Transverse colon (tissue), 4 donors: ENCODE measurements around the gene BCAP29. TPM values are rescaled to one million over a fixed set of nuclear protein-coding genes. Genes with fewer than 3 reads are reported as not detected.

Source experiments
- DNase-seq: peaks from one replicate; pipeline ENCODE4 v3.0.0-alpha.2; 2019
- H3K27ac ChIP-seq, 4 donors: fragments of 200-600 bp; sonication (generic); 2 replicates each; pipeline ENCODE4 v1.5.1; 2016 to 2018; ENCODE audit warnings: inconsistent platforms in 4 of 4
- H3K27me3 ChIP-seq: fragments of 200-600 bp; sonication (generic); 2 replicates; pipeline ENCODE4 v1.5.1; 2017; ENCODE audit warnings: inconsistent platforms
- H3K36me3 ChIP-seq, 4 donors: fragments of 200-600 bp; sonication (generic); 2 replicates each; pipeline ENCODE4 v1.5.1; 2017 to 2019; ENCODE audit warnings: inconsistent platforms in 4 of 4
- H3K4me1 ChIP-seq, 4 donors: fragments of 200-600 bp; sonication (generic); 2 replicates each; pipeline ENCODE4 v1.5.1; 2017 to 2020; ENCODE audit warnings: inconsistent platforms in 4 of 4
- H3K4me3 ChIP-seq, 4 donors: fragments of 200-600 bp; sonication (generic); 1 replicate in 1 of 4; 2 replicates in 3 of 4; pipeline versions ENCODE4 v1.5.1 to v1.6.1; 2017 to 2019; ENCODE audit warnings: inconsistent platforms in 4 of 4
- H3K9me3 ChIP-seq, 2 donors: fragments of 200-600 bp; sonication (generic); 2 replicates each; pipeline ENCODE4 v1.5.1; 2017 to 2019; ENCODE audit warnings: inconsistent platforms in 2 of 2
- CTCF ChIP-seq, 5 experiments: fragments of 200-600 bp in 3 of 5; fragments of 450-650 bp in 2 of 5; sonication (generic) in 3 of 5; IDR thresholded peaks; 1 replicate in 2 of 5; 2 replicates in 3 of 5; pipeline ENCODE4 v1.5.1; 2016 to 2017; ENCODE audit warnings: antibody characterized with exemption in 5 of 5, inconsistent platforms in 3 of 5, mild to moderate bottlenecking in 2 of 5, moderate library complexity in 1 of 5
- EP300 ChIP-seq: sonication (generic); formaldehyde crosslinking; IDR thresholded peaks from one replicate; pipeline ENCODE4 v1.6.1; 2017; ENCODE audit warnings: antibody characterized with exemption, low read depth
- POLR2A ChIP-seq: fragments of 450-650 bp; IDR thresholded peaks from one replicate; pipeline ENCODE4 v1.6.1; 2016; ENCODE audit warnings: antibody characterized with exemption, mild to moderate bottlenecking, moderate library complexity
- POLR2AphosphoS5 ChIP-seq, 3 donors: sonication (generic); formaldehyde crosslinking; IDR thresholded peaks; one replicate each; pipeline ENCODE4 v1.6.1; 2016; ENCODE audit warnings: antibody characterized with exemption in 3 of 3
- WGBS, 2 donors: methylation state at CpG; one replicate each; pipeline ENCODE4 v1.1.5; 2018; ENCODE audit warnings: low coverage in 1 of 2; 5-methylcytosine and 5-hydroxymethylcytosine counted together
- in situ Hi-C, 4 donors: fragments of 200-750 bp; cut with MboI; loops; one replicate each; pipeline versions ENCODE4 v1.15.0 to v1.15.1; 2017; ENCODE audit warnings: low sequenced_read_pairs in 3 of 4, low pct_ligation_motif_present in 1 of 4, low pct_unique_long_range_greater_than_20kb in 1 of 4
- intact Hi-C: fragments of 100-400 bp; cut with DNase I; formaldehyde crosslinking; loops from one replicate; pipeline ENCODE4 v1.15.1; 2023; ENCODE audit warnings: low total_unique reads
- total RNA-seq, 4 donors: library from RNA; depleted of rRNA; stranded (reverse); fragments of >200 nt; gene quantifications; one replicate each; pipeline ENCODE4 v1.1.0, GENCODE V29; 2016

The BCAP29 gene
- total RNA-seq, 4 donors from 2014 or later = 8.6 to 96.5 (median 73.1) TPM

DNA sequence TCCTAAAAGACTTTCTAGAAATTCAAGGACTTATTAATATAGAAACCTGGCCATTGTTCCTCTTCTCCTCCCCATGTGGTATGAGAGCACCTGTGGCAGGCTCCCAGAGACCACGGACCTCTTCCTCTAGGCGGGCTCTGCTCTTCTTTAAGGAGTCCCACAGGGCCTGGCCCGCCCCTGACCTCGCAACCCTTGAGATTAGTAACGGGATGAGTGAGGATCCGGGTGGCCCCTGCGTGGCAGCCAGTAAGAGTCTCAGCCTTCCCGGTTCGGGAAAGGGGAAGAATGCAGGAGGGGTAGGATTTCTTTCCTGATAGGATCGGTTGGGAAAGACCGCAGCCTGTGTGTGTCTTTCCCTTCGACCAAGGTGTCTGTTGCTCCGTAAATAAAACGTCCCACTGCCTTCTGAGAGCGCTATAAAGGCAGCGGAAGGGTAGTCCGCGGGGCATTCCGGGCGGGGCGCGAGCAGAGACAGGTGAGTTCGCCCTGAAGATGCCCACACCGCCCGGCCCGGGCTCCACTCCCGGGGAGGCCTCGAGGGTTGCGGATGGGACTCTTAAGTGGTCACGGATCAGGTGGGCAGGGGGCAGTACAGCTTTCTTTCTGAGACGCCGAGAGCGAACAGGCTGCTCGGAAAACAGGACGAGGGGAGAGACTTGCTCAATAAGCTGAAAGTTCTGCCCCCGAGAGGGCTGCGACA, 80.5 kb downstream of the BCAP29 start, which contains the start of gene SLC26A4:
Gene SLC26A4, plus strand, starts transcription at position 448 of the 700 bp plus-strand sequence. CDS start 814 bp downstream, outside the sequence.
- TF ChIP-seq EP300 = no peak
- in situ Hi-C loops = no loop called here
- H3K27me3 ChIP-seq = peaks cover 65% of the 10 kb centered on the region
- peak within 1 kb of the TSS; percentile 3 to 57 (median 30) for H3K4me3 ChIP-seq
- WGBS, 2 donors = 6 to 40% methylated on average over 1 to 34 of the region's 37 CpGs
- H3K36me3 ChIP-seq = no peaks in the 10 kb centered on the region
- H3K4me1 ChIP-seq = peaks cover 6 to 20% (median 18%) of the 10 kb centered on the region in 4 donors
- H3K27ac ChIP-seq = no peak within 1 kb of the TSS
- DNase-seq = no peak
- H3K9me3 ChIP-seq = no peaks in the 10 kb centered on the region
- intact Hi-C loops = no loop called here

DNA sequence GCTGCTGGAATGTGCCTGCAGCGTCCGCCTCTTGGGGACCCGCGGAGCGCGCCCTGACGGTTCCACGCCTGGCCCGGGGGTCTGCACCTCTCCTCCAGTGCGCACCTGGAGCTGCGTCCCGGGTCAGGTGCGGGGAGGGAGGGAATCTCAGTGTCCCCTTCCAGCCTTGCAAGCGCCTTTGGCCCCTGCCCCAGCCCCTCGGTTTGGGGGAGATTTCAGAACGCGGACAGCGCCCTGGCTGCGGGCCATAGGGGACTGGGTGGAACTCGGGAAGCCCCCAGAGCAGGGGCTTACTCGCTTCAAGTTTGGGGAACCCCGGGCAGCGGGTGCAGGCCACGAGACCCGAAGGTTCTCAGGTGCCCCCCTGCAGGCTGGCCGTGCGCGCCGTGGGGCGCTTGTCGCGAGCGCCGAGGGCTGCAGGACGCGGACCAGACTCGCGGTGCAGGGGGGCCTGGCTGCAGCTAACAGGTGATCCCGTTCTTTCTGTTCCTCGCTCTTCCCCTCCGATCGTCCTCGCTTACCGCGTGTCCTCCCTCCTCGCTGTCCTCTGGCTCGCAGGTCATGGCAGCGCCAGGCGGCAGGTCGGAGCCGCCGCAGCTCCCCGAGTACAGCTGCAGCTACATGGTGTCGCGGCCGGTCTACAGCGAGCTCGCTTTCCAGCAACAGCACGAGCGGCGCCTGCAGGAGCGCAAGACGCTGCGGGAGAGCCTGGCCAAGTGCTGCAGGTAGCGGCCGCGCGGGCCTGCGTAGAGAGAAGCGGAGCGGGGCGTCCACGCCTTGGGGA, 81.2 kb downstream of the BCAP29 start:
- H3K36me3 ChIP-seq = no peaks in the 10 kb centered on the region
- H3K27ac ChIP-seq = no peak overlapping the region
- DNase-seq = peak; percentile 52
- peaks cover 65% of the 10 kb centered on the region for H3K27me3 ChIP-seq
- H3K9me3 ChIP-seq = no peaks in the 10 kb centered on the region
- H3K4me3 ChIP-seq = peak overlapping the region; percentile 3 to 57 (median 30)
- in situ Hi-C loops = no loop called here
- intact Hi-C loops = no loop called here
- H3K4me1 ChIP-seq = peaks cover 6 to 20% (median 18%) of the 10 kb centered on the region in 4 donors
- WGBS, 2 donors = 0% methylated on average over 55 of the region's 73 CpGs; no CpG with 5 or more reads in 1 of the 2 donors
- TF ChIP-seq POLR2AphosphoS5 (IDR thresholded peaks at IDR 0.05) (no peak), POLR2A (no peak), EP300 (no peak), CTCF (IDR thresholded peaks at IDR 0.05) (peak in 3 of 5 experiments; percentile 9 to 25 (median 22))

- WGBS, 2 donors = 16 to 63% methylated on average over 4 to 19 of the region's 20 CpGs
- no peak overlapping the region for H3K27ac ChIP-seq
- no peak for DNase-seq
- H3K4me3 ChIP-seq = peak overlapping the region in 3 of 4 donors; percentile 22 to 57 (median 39)
- H3K27me3 ChIP-seq = peaks cover 65% of the 10 kb centered on the region
- no peaks in the 10 kb centered on the region for H3K9me3 ChIP-seq
- in situ Hi-C loops (no loop called here), intact Hi-C loops (no loop called here)
- peaks cover 6 to 20% (median 18%) of the 10 kb centered on the region in 4 donors for H3K4me1 ChIP-seq
- no peaks in the 10 kb centered on the region for H3K36me3 ChIP-seq
- TF ChIP-seq EP300 (no peak), POLR2AphosphoS5 (IDR thresholded peaks at IDR 0.05) (no peak), CTCF (IDR thresholded peaks at IDR 0.05) (no peak), POLR2A (no peak)
Measured at GRCh38 chr7:107661865-107662379, 81.9 kb downstream of the BCAP29 start.

GRCh38 chr7:107663196-107663595, 83.2 kb downstream of the BCAP29 start:
- intact Hi-C loops = no loop called here
- H3K27me3 ChIP-seq = peaks cover 63% of the 10 kb centered on the region
- no peak for DNase-seq
- 85% methylated on average over 4 of the region's 4 CpGs; no CpG with 5 or more reads in 1 of the 2 donors for WGBS, 2 donors
- H3K27ac ChIP-seq = no peak overlapping the region
- H3K4me1 ChIP-seq = peaks cover 6 to 20% (median 18%) of the 10 kb centered on the region in 4 donors
- in situ Hi-C loops = no loop called here
- no peaks in the 10 kb centered on the region for H3K36me3 ChIP-seq
- H3K9me3 ChIP-seq = no peaks in the 10 kb centered on the region
- H3K4me3 ChIP-seq = no peak overlapping the region
- TF ChIP-seq EP300 (no peak), CTCF (IDR thresholded peaks at IDR 0.05) (no peak), POLR2AphosphoS5 (IDR thresholded peaks at IDR 0.05) (no peak), POLR2A (no peak)
